GM21423 (cell line): Measurements from ENCODE around the gene CBARP.

Experiments used
- ATAC-seq: cut with Tn5 transposase; IDR thresholded peaks from one replicate; pipeline ENCODE4 v1.9.1; 2021; ENCODE audit warnings: mild to moderate bottlenecking, moderate library complexity; ENCODE audit not compliant: unreplicated experiment

CBARP gene

GRCh38 chr19:1229056-1229923 lies 8.5 kb downstream of the CBARP start:
- ATAC-seq, result no peak

- ATAC-seq, result no peak
These were observed 9.4 kb downstream of the CBARP start for GRCh38 chr19:1228161-1228957.

- ATAC-seq, result no peak
These were observed 10.3 kb downstream of the CBARP start for GRCh38 chr19:1227304-1228054.

GRCh38 chr19:1226522-1227303 lies 11.1 kb downstream of the CBARP start:
- ATAC-seq, result no peak

GRCh38 chr19:1226227-1226518 lies 11.6 kb downstream of the CBARP start:
- no peak for ATAC-seq

- ATAC-seq, result no peak
These were observed 12.2 kb downstream of the CBARP start for GRCh38 chr19:1225440-1226226.

GRCh38 chr19:1224847-1225246 lies 13.0 kb downstream of the CBARP start:
- no peak for ATAC-seq

GRCh38 chr19:1224047-1224825 lies 13.6 kb downstream of the CBARP start:
- ATAC-seq, result no peak

- ATAC-seq, result no peak
These were observed 14.6 kb downstream of the CBARP start for GRCh38 chr19:1223018-1223855.

GRCh38 chr19:1222394-1222793 lies 15.4 kb downstream of the CBARP start:
- no peak for ATAC-seq

GRCh38 chr19:1221904-1222255 lies 15.9 kb downstream of the CBARP start:
- ATAC-seq, result no peak

GRCh38 chr19:1220976-1221903 lies 16.6 kb downstream of the CBARP start:
- ATAC-seq, result no peak

GRCh38 chr19:1220477-1220930 lies 17.3 kb downstream of the CBARP start:
- ATAC-seq, result no peak

- no peak for ATAC-seq
These were observed 17.9 kb downstream of the CBARP start for GRCh38 chr19:1219786-1220476.

- no peak for ATAC-seq
These were observed 18.8 kb downstream of the CBARP start for GRCh38 chr19:1218751-1219567.

- ATAC-seq, result no peak
These were observed 20.4 kb downstream of the CBARP start for GRCh38 chr19:1217366-1217765.
